ENCODE results near the gene ZNF487.

DNA sequence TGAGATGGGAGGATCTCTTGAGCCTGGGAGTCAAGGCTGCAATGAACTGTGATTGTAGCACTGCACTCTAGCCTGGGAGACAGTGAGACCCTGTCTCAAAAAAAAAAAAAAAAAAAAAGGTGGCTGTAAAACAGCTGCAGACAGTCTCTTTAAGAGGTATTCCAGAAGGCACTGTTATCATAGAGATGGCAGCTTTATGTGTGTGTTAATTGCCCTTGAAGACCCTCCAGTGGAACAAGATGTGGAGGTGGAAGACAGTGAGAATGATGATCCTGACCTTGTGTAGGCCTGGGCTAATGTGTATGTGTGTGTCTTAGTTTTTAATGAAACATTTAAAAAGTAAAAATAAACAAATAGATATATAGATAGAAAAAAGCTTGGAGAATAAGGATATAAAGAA is 66.0 kb downstream of the ZNF487 start:
- TF ChIP-seq, protein P1, sequence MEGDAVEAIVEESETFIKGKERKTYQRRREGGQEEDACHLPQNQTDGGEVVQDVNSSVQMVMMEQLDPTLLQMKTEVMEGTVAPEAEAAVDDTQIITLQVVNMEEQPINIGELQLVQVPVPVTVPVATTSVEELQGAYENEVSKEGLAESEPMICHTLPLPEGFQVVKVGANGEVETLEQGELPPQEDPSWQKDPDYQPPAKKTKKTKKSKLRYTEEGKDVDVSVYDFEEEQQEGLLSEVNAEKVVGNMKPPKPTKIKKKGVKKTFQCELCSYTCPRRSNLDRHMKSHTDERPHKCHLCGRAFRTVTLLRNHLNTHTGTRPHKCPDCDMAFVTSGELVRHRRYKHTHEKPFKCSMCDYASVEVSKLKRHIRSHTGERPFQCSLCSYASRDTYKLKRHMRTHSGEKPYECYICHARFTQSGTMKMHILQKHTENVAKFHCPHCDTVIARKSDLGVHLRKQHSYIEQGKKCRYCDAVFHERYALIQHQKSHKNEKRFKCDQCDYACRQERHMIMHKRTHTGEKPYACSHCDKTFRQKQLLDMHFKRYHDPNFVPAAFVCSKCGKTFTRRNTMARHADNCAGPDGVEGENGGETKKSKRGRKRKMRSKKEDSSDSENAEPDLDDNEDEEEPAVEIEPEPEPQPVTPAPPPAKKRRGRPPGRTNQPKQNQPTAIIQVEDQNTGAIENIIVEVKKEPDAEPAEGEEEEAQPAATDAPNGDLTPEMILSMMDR (conservative IDR thresholded peaks at IDR 0.05; ENCODE audit: low read length): no peak
- no peak for TF ChIP-seq EZH2phosphoT487 (IDR thresholded peaks at IDR 0.05; ENCODE audit: borderline replicate concordance)

Data from Loucy (cell line).